Measurements from ENCODE around the gene UVRAG. TPM values are rescaled to one million over a fixed set of nuclear protein-coding genes. Genes with fewer than 3 reads are reported as not detected.
A peak's percentile ranks its signal among the peaks of the same experiment; 100 is the strongest.

UVRAG gene
- total RNA-seq, 1 donor from 2014 or later = 24.3 TPM

- DNase-seq (ENCODE audit: low spot score) = no peak
Observed at GRCh38 chr11:76143274-76143673, 328.3 kb downstream of the UVRAG start.

DNA sequence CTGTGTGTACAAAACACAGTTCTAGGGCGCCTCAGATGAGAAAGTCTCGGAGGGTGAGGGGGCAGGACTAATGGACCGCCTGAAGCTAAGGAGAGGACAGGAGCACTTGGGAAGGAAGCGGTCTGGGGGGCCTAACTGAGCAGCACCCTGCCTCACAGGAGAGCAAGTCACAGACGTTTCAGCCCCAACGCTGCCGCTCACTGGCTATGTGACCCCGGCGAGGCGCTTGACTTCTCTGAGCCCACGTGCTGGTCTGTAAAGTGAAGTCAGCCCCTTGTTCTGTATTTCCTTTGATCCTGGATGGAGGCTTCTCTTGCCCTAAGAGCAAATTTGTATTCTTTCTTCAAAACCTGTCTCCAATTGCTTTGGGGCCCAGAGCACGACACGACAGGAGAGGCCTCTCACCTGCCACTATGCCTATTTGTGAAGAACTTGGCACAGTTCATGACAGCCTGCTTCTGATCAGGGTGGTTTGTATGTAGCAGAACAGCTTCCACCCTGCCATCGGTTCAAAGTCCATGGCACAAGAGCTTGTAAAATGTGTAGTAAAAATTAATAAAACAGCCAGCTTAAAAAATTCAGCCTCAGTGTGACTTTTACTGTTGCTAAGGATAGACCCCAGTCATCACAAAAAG, 332.2 kb downstream of the UVRAG start:
- DNase-seq (ENCODE audit: low spot score) = no peak

DNA sequence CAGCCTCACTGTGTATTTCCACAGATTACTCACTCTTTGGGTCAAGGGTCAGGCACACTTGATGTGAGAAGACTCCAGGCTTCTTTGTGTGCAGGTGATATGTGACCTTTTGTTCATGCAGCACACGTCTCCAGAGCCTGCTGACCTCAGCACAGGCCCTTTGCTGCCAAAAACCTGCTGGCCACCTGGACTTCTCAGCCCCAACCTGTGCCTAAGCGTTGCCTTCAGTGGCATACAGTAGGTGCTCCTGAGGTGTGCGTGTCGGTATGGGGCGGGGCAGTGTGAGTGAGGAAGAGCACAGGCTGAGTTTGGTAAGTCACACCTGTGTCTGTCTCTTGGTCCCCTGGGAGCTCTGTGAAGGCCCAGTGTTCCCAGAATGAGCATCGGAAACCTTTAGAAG, 333.2 kb downstream of the UVRAG start:
- DNase-seq (ENCODE audit: low spot score) = no peak

- no peak for DNase-seq (ENCODE audit: low spot score)
Observed at GRCh38 chr11:76148941-76149613, 334.1 kb downstream of the UVRAG start.

- DNase-seq (ENCODE audit: low spot score) = no peak
Observed at GRCh38 chr11:76149713-76150112, 334.7 kb downstream of the UVRAG start.

DNA sequence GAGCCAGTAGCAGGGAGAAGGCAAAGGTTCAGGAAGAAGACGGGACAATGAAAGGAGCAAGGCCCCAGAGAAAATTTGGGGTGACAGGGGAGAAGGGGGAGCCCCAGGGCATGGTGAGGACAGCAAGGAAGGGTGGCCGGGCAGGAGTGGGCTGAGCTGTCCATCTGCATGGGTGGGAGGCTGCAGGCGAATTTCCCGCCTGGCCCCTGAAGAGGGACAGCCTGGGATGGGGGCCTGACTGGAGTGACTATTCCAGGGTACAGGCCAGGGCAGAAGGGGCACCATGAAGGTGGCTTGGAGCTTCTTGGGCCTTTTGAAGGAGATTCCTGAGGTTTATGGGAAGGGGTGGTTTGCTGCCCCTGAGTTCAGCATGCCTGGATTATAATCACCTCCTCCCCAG, 335.1 kb downstream of the UVRAG start:
- no peak for DNase-seq (ENCODE audit: low spot score)

DNA sequence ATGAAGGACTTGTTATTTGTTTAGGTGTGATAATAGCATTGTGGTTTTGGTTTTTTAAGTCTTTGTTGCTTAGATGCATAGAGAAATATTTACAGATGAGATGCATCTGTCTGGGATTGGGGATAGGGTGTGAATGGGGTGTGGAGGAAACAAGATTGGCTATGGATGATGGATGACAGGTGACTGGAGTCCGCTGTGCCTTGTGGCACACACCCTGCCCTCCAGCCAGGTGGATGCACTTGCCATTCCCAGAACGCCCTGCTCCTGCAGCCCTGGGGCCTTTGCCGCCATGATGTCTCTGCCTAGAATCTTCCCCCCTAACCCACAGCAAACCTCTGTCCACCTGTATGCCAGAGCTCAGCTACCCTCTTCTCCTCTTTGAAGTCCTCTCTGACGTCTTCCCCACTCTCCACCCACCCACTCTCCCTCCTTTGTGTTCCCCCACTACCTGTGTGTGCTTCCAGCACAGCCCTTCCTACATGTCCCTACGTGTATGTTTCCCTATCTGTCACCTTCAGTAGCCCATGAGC, 336.6 kb downstream of the UVRAG start:
- no peak for DNase-seq (ENCODE audit: low spot score)

DNA sequence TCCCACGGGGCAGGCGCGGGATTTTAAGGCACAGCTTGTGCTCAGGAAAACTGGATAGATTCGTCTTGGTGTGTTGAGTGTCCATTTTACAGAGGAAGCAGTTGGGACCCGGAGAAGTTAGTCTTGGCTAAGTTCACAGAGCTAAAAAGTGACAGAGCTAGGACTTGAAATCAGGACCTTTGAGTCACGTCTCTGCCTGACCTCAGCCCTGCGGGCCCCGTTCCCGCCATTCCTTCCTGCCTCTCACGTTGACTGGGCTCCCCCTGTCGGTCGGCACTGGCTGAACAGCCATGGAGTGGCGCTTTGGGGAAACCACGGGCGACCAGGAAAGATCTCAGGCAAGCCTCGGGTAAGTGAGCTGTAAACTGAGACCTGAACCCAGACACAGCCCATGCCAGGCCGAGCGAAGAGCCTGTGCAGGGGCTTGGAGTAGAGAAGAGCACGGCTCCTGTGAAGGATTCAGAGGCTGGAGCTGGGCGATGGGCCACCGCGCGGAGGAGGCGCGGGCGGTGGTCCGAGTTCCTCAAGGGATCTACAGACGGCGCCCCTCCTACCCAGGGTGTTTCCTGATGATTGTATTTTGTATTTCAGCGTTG, 337.2 kb downstream of the UVRAG start:
- DNase-seq (ENCODE audit: low spot score) = peak; percentile 84

GRCh38 chr11:76152741-76153570, 337.9 kb downstream of the UVRAG start:
- no peak for DNase-seq (ENCODE audit: low spot score)

GRCh38 chr11:76153571-76153923, 338.5 kb downstream of the UVRAG start:
- DNase-seq (ENCODE audit: low spot score) = no peak

DNA sequence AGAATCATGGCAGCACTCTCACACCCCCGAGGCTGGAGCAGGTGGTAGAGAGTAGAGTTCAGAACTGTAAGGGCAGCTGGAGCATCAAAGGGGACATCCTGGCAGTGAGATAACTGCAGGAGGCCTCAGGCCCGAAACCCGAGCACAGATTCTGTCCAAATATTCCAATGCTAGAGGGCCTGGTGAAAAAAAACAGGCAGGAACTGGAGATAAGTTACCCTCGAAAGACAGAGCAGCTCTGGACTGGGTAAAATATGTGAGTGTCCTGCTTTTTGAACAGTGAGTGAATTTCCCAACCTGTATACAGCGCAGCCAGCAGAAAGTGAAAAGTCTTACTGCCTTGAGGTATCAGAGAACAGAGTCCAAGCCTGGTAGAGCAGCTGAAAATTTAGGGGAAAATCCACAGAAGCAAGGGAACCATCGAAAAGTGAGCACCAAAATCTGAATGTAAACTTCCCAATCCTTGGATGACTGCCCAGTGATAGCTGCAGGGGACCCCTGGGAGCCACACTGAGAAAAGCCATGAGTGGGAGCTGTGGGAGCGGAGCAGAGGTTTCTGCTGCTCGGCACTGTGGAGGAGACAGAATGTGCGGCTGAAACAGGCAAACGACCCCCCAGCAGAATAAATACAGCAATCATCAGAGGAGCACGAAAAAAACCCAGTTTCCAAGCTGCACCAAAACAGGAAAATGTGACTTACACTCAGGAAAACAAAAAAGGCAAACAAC, 340.7 kb downstream of the UVRAG start:
- DNase-seq (ENCODE audit: low spot score) = no peak

GRCh38 chr11:76156971-76157427, 342.0 kb downstream of the UVRAG start:
- DNase-seq (ENCODE audit: low spot score) = no peak

- no peak for DNase-seq (ENCODE audit: low spot score)
Observed at GRCh38 chr11:76157891-76158290, 342.9 kb downstream of the UVRAG start.

DNA sequence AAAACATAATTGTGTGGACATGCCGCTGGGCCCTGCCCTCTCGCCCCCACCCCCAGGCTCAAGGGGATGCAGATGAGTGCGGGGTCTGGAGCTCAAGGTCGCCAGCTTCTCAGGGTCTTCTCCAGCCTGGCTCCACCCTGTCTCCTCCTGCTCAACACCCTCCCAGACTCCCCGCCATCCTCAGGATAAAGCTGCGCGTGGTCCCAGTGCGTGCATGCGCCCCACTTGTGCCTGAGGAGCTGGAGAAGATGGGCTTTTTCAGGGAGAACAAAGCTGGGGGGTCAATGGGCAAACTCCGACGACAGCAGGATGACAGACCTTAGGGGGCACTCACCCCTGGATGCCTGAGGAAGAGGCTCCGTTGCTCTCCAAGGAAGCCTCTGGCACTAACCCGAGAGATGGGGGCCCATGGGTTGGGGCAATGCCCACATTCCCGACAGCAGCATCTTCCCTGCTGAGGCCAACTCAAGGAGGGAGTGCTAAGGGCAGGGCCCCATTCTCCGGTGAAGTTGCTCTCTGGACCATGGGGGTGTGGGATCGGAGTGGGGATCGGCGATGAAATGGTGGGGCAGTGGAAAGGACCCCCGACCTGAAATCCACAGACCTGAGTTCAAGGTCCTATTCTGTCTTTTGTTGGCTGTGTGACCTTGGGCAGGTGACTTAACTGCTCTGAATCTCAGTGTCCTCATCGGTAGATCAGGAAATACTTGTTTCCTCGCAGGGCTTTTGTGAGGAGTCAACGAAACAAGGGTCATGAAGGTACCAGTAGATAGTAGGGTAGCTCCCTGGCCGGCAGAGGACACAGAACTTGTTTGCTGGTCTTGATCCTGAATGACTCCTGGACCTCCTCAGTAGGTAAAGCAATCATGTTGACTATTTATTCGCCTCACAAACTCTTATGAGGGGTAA, 343.6 kb downstream of the UVRAG start:
- DNase-seq (ENCODE audit: low spot score) = no peak

GRCh38 chr11:76159303-76159937, 344.4 kb downstream of the UVRAG start:
- DNase-seq (ENCODE audit: low spot score) = no peak

GRCh38 chr11:76159983-76160661, 345.1 kb downstream of the UVRAG start:
- DNase-seq (ENCODE audit: low spot score) = no peak

- DNase-seq (ENCODE audit: low spot score) = no peak
Observed at GRCh38 chr11:76160856-76161255, 345.8 kb downstream of the UVRAG start.

GRCh38 chr11:76161261-76161961, 346.4 kb downstream of the UVRAG start:
- no peak for DNase-seq (ENCODE audit: low spot score)
